Stimulated activated CD8-positive, alpha-beta memory T cell treated with anti-CD3 and anti-CD28 coated beads, Interleukin-12 subunit alpha, Interleukin-12 subunit beta, amount 100 ng/mL, for 4 hours (primary cell): Measurements from ENCODE around the gene SEMA3C.

Experiments used
- DNase-seq: peaks from one replicate; pipeline ENCODE4 v3.0.0-alpha.2; 2020; ENCODE audit warnings: low read depth

SEMA3C gene

GRCh38 chr7:80885757-80886156, 33.1 kb downstream of the SEMA3C start:
- no peak for DNase-seq

GRCh38 chr7:80884511-80885195, 34.2 kb downstream of the SEMA3C start:
- no peak for DNase-seq

- DNase-seq = no peak
Measured at GRCh38 chr7:80883154-80884025, 35.5 kb downstream of the SEMA3C start.

DNA sequence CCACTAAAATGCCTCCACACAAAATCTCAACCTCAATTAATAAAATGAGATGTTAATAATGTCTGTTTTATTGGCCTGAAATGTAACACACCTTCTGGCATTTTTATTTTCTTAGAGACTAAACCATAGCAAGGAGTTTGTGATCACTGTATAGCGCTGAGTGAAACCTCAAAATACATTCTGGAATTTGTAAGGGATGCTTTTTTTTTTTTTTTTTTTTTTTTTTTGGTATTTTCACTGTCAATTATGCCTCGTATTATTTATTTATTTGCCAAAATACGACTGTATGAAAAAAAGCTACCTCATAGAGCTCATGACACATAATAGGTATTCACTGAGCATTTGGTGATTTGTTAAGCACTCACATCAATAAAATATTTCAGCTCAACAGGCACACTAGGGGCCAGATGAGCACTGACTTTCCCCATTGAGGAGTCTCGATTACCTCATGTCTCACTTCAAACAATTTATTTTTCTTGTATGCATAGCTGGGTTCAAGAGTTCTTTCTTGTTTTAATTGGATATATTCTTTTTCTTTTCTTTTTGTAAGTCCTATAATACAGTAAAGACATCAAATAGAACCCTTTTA, 36.5 kb downstream of the SEMA3C start:
- no peak for DNase-seq

- no peak for DNase-seq
Measured at GRCh38 chr7:80881351-80881900, 37.4 kb downstream of the SEMA3C start.

- DNase-seq = no peak
Measured at GRCh38 chr7:80879849-80880248, 39.0 kb downstream of the SEMA3C start.

- DNase-seq = no peak
Measured at GRCh38 chr7:80876894-80877414, 41.9 kb downstream of the SEMA3C start.

DNA sequence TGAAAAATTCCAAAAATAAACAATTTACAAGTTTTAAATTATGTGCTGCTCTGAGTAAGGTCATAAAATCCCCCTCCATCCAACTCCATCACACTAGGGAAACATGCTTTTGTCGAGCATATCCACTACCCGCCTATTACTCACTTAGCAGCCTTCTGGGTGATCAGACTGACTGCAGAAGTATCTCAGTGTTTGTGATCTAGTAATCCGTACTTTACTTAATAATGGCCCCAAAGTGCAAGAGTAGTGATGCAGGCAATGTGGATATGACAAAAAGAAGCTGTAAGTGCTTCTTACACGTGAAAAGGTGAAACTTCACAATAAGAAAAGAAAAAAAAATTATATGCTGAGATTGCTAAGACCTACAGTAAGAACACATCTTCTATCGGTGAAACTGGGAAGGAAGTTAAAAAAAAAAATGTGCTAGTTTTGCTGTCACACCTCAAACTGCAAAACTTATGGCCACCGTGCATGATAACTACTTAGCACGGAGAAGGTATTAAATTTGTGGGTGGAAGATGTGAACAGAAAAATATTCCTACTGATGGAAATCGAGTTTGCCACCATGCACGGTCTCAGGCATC, 43.2 kb downstream of the SEMA3C start:
- DNase-seq = no peak

DNA sequence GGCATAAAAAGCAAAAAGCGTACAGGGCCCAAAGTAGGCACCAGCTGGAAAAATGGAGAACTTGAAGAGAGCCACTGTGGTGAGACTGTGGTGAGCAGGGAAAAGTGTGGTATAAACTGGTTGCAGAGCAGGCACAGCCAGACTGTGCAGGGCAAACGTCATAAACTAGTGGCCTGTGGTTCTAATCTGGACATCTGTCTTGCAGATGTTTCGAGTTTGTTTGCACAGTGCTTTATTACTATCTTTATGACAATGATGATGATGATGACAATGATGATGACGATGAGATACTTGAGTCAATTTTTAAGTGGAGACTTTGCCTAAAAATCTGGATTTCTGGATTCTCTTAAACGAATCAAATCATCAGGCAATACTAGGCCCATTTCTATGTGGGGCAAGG, 45.7 kb downstream of the SEMA3C start:
- DNase-seq = no peak

DNA sequence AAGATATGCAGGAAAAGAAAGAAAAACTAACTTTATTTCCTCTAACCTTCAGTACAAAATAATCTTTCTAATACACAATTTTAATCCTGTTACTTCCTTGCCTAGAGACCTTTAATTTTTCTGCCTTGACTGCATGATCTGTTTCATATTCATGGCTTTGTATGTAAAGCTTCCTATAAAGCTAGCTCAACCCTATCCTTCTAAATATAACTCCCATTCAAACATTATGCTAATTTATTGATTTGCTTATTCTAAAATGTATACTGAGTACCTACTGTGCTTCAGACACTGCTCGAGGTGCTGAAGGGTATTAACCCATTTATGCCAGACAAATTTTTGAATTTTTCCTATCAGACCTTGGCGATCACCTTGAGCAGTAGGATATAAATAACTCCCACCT, 47.6 kb downstream of the SEMA3C start:
- no peak for DNase-seq

DNA sequence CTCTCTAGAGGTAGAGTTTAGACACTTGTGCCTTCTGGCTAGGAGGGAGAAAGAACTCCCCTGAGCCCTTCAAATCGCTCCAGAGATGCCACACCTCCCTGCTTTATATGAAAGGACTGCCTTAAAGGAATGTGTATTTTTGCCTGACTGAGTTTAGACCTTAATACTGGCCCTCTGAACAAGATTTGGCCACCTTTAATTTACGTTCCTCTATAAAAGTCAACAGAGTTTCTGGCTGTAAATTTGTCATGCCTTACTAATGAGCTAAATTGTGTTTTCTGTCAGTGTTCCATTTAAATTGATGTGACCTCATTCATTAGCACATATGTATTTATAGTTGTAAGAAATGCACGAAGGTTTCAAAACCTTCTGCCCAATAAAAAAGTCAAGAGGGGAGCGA, 48.0 kb downstream of the SEMA3C start:
- no peak for DNase-seq

GRCh38 chr7:80869821-80870751, 48.8 kb downstream of the SEMA3C start:
- no peak for DNase-seq

DNA sequence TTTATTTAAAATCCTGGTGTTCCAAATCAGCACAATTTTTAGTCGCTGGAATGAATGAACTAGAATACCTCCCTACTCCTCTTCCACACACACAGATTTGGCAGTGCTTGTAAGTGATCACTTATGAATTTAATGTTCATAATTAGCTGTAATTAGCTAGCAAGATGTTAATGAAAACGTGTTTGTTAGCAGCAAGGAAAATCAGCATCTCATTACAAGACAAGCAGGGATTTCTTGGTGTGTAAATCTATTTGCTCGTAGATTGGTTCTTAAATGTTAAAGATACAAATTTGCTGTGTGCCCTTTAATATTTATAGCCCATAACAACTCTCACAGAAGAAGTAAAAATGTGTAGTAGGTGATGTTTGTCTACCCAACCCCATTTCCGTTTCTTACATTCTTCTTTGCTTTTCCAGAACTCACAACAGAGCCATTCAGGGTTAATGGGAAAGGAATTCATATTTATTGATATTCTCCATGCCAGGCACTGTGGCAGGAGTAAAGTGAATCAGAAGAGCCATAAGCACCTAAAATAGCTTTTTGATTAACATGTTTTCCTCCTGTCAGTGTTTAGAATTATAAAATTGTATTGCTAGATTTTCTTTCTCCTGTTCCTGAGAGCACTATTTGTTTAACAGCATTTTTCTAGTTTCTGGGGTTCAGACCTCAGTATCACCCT, 49.6 kb downstream of the SEMA3C start:
- no peak for DNase-seq

DNA sequence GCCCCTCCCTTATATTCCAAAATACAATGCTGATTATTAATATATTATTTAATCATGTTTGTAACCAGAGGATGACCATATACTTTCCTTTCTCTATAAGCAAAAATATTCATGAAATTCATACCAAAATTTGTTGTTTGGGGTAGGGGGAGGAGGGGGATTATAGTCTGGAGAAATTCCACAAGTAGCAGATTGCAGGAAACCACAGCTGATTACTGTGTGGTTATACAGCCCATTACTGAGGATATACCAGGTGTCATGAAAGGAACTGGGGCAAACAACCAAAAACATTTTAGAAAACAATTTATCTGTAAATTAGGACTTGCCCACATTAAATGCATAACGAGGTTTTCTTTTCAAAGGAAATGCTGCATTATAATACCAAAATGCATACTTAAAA, 50.3 kb downstream of the SEMA3C start:
- DNase-seq = no peak

GRCh38 chr7:80860554-80860953, 58.3 kb downstream of the SEMA3C start:
- no peak for DNase-seq

GRCh38 chr7:80859272-80859970, 59.4 kb downstream of the SEMA3C start:
- no peak for DNase-seq

GRCh38 chr7:80858141-80858903, 60.5 kb downstream of the SEMA3C start:
- DNase-seq = no peak

- no peak for DNase-seq
Measured at GRCh38 chr7:80856769-80857168, 62.1 kb downstream of the SEMA3C start.

- no peak for DNase-seq
Measured at GRCh38 chr7:80851896-80852476, 66.9 kb downstream of the SEMA3C start.
